Measurements from ENCODE around the gene MARCHF3.
A peak's percentile ranks its signal among the peaks of the same experiment; 100 is the strongest.
"Not testable (repeated sequence)": the region's sequence is repeated elsewhere in the genome, so short reads cannot be mapped to it uniquely, and the experiment has no call there.

The MARCHF3 gene

DNA sequence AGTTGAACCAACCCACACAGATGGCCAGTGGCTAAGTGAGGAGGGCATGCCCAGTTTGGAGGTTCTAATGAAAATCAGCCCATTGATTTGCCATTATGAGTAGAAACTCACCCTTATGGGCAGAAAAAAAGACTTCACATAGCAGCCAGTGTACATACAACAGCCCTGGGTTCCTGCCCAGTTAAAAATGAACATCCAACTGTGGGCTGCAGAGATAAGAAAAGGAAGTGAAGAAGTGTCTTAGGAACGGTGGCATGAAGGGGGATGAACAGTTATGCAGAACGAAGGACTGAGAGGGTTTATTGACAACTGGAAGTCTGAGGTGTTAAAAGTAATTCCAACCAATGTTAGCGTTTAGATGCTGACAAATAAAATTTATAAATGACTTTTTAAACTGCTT lies 118.4 kb downstream of the MARCHF3 start:
- DNase-seq: no peak

DNA sequence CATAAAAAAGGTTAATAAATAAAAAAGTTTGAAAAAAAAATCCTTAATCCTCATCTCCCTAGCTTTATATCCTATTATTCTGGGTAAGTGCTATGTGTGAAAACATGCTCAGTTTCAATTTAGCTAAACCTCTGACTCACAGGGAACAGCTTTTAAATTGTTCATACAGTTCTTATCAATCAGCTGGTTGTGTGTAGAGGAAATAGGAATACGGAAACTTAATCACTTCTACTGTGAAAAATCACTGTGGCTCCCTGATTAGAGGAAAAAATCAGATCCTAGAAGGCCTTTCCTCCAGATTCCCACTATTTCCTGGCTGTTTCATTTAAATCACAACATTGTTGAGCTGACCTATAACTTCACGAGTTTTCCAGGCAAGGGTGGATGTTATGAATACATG lies 120.5 kb downstream of the MARCHF3 start:
- DNase-seq: no peak

DNA sequence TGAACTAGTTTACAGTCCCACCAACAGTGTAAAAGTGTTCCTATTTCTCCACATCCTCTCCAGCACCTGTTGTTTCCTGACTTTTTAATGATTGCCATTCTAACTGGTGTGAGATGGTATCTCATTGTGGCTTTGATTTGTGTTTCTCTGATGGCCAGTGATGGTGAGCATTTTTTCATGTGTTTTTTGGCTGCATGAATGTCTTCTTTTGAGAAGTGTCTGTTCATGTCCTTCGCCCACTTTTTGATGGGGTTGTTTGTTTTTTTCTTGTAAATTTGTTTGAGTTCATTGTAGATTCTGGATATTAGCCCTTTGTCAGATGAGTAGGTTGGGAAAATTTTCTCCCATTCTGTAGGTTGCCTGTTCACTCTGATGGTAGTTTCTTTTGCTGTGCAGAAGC lies 126.0 kb downstream of the MARCHF3 start:
- not testable (repeated sequence) for DNase-seq

DNA sequence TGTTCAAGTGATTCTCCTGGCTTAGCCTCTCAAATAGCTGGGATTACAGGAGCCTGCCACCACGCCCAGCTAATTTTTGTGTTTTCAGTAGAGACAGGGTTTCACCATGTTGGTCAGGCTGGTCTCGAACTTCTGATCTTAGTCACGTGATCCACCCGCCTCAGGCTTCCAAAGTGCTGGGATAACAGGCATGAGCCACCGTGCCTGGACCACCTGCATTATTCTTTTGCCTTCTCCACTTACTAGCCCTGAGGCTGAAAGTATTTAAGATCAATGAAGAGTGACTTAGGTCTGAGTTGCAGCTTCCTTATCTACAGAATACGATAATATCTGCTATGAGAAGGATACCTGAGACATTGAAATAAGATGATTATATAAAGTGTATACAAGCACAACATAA lies 129.6 kb downstream of the MARCHF3 start:
- DNase-seq: no peak

DNA sequence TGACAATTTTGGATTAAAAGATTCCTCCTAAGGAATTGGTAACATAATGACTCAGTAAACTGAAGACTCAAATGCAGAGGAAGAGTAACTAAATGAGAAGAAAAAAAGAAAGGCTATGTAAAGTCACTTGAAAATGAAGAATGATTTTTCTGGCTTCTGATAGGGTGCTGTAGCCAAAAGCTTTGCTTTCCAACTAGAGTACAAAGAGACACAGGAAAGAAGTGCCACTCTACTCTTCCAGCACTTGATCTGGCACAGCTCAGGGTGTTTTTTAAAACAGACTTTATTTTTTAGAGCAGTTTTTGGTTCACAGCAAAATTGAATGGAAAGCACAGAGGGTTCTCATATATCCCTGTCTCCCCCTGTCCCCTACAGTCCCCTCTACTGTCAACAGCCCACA lies 130.9 kb downstream of the MARCHF3 start:
- no peak for DNase-seq

DNA sequence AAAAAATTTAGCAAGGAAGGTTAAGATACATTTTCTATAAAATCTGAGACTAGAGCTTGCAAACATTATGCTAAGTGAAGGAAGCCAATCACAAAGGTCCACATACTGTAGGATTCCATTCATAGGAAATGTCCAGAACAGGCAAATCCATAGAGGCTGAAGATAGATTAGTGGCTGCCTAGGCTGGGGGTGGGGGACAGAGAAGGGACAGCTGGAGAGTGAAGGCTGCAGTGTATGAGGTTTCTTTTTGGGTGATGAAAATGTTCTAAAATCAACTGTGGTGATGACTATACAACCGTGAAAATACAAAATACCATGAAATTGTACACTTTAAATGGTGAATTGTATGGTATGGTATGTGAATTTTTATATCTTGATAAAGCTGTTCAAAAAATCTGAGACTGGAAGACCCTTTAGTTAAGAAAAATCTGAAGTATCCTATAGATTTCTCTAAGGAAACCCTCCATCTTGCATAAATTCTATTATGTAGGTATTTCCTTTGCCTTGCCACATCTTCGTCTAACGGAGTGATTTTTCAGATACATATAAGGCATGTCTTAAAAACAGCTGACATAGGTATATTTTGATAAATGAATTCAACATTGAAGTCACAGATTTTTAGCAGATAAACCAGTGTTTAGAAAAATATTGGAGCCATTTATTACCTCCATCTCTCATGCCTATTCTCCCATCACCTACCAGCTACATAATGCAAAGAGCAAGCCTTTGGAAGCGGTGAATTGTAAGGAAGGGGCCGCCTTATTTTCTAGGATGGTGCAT lies 132.3 kb downstream of the MARCHF3 start:
- no peak for DNase-seq

DNA sequence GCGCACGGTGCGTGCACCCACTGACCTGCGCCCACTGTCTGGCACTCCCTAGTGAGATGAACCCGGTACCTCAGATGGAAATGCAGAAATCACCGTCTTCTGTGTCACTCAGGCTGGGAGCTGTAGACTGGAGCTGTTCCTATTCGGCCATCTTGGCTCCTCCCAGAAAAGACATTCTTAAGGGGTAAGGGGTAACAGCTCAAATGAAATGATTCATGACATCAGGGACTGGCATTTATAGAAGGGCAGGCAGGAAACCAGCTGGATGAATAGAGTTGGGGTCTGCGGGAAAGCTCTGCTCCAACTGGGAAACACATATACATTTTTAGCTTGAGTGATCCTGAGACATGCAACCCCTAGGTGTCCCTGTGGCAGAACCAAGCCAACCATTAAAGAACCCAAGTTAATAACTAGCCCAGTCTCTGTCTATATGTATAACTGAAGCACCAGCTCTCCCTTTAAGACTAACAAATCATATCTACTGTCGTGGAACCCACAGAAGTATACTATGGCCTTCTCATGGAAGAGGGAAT lies 134.1 kb downstream of the MARCHF3 start:
- no peak for DNase-seq

DNA sequence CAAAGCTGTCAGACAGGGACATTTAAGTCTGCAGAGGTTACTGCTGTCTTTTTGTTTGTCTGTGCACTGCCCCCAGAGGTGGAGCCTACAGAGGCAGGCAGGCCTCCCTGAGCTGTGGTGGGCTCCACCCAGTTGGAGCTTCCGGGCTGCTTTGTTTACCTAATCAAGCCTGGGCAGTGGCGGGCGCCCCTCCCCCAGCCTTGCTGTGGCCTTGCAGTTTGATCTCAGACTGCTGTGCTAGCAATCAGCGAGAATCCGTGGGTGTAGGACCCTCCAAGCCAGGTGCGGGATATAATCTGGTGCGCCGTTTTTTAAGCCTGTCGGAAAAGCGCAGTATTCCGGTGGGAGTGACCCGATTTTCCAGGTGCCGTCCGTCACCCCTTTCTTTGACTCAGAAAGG lies 134.6 kb downstream of the MARCHF3 start:
- not testable (repeated sequence) for DNase-seq

DNA sequence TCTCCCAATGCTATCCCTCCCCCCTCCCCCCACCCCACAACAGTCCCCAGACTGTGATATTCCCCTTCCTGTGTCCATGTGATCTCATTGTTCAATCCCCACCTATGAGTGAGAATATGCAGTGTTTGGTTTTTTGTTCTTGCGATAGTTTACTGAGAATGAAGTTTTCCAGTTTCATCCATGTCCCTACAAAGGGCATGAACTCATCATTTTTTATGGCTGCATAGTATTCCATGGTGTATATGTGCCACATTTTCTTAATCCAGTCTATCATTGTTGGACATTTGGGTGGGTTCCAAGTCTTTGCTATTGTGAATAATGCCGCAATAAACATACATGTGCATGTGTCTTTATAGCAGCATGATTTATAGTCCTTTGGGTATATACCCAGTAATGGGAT lies 139.9 kb downstream of the MARCHF3 start:
- not testable (repeated sequence) for DNase-seq

DNA sequence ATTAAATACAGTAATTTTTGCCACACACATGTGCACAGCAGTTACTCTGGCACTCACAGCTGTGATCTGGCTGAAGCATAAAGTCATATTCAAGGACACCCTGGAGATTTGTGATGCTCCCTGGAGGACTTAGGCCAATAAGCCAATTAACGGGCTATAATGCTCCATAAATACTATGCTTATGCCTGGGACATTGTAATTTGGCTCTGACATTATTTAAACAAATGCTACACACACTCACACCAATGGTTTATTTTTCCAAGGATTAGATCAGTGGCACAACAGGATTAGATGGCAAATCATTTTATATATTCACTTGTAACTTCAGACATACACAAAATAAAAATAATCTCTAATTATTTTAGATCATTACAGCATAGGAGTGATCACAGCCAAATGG lies 142.2 kb downstream of the MARCHF3 start:
- no peak for DNase-seq

DNA sequence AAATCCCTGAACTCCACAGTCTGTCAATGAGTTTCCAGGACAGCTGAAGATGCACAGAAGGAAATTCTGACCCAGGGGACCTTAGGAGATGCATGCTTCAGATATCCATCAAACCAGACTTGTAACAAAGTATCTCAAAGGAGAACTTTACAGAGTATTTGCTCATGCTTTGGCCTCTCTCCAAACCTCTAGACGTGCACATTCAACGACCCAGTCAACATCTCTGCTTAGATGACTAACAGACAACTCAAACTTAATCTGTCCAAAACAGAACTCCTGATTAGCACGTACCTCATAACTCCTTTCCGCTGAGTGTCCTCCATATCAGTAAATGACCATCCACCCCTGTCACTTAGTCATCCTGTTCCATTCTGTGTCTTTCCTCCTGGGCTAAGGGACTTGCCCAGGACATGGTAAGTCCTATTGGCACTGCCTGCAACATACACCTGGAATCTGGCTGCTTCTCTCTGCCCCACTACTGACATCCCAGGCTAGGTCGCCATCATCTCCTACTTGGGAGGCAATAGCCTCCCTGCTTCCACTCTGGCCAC lies 146.0 kb downstream of the MARCHF3 start:
- no peak for DNase-seq

DNA sequence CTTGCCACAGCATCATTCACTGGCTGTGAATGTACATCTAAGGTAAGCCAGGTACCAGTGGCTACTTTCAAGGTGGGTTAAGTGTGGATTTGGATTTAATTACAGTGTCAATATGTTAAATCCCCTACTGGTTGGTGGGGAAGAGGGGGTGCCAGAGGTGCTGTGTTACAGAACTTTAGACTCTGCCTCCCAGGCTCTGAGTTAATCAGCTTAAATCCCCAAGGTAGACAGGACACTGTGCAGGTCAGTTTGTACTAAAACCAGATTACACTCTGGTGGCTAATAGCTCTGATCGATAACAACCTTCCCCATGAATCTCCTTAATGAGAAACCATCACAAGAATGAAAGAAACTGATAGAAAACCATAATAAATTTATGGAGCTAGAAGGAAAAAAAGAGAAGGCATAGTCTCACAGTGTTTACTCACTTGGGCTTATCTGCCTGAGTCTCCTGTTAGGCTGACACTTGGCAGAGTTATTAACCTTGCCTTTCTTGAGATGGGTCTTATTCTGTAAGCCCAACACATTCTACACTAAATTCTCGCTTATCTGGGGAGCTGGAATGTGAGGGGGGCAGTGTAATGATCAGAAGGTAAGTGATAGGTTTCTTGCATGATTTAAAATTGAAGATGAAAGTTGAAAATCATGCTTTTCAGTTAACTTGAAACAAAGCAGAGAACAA lies 146.7 kb downstream of the MARCHF3 start:
- DNase-seq: no peak

DNA sequence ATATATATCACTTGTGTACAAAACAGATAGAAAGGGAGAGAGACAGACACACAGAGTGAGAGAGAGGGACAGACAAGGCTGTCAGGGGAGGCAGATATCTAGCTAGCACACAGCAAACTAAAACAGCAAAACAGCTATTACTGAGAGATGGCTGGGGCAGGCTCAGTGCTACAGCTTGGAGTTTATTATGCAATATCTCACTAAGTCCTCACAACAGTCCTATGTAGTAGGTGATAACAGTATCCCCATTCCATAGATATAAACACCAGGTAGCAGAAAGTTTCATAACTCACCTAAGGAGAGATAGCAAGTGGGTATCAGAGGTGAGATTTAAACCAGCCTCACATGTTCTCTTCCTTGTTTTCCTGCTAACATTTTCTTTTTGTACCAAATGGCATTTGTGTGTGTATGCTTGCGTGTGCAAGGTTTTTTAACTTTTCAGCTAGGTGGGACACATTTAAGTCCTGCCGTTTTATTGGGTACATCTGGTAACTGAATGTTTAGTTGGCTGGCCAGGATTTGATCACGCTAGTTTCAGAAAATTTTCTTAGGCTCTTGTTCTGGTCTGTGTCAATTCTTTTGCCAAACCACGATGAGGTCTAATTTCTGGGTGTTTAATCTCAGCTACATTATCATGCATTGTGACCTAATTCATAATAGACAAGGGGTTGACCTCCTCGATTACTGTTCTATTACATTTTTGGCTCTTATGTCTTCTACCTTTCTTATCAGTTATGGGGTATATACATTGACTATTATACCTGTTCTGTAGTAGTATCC lies 148.3 kb downstream of the MARCHF3 start:
- no peak for DNase-seq

DNA sequence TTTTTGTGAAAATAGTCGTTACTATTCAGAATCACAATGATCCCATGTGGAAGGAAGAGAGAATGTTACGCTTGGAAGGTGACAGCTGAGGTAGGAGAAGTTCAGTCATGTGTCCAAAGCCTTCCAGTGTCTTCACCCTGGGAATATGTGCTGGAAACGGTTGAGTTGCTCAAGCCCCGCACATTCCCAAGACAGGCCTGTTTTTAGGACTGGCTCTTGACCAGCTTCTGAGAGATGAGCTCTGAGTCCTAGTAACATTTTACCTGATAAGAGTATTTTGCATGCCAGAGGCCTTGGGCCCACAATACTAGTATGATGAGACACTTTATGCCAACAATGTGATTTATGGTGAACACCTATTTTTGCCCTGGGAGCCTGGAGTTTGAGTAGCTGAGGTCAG lies 151.7 kb downstream of the MARCHF3 start:
- no peak for DNase-seq

DNA sequence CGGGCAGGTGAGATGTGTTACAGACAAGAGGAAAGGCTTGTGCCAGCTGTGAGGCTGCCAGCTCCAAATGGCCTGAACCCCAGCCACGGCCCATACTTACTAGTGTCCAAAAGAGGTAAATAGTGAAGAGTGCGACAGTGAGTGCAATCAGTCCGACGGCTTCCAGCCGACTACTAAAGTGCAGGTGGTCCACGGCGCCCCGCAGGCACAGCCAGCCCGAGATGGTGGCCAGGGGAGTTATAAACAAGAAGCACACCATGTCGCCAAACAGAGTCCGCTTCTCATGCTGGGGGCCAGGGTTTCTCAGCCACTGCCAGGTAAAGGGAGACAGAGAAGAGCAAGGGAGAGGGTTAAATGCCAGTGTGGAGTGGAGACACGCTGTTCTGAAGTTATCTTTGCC lies 152.3 kb downstream of the MARCHF3 start:
- no peak for DNase-seq

DNA sequence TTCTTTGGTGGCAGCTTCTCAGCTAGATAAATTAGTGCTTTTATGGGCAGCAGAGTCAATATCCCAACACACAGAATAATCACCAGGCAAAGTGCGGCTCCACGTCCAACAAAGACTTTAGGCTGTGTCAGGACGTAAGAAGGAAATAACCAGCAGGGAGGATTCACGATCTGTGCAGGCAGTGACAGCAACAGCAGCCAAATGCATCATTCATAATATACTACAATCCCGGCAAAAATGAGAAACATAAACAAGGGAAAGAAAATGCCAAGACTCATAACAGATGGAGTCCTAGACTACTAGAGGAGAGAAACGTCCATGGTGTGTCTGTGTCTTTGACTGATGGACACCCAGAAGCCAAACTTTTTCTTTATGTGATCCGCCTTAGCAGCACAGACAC lies 152.8 kb downstream of the MARCHF3 start:
- no peak for DNase-seq

DNA sequence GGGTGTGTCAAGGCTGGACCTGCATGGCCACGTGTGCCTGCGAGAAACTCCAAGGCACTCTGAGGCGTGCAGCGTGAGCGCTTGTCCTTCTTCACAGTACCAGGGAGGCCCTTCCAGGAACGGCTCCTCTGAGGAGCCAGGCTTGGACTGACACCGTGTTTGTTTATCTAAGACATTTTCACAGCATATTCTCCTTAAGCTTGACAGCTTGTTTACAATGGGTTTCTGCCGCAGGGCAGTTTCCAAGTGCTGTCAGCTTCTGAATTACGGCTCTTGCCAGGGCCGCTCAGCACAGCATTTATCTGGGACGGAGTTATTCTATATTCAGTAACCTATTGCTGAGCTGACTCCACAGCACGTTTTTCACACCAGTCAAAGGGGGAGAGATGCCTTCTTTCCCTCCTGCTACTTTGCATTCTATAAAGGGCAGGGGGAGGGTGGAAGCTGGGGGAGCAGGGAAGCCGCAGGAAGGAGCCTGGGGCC lies 155.0 kb downstream of the MARCHF3 start:
- no peak for DNase-seq

DNA sequence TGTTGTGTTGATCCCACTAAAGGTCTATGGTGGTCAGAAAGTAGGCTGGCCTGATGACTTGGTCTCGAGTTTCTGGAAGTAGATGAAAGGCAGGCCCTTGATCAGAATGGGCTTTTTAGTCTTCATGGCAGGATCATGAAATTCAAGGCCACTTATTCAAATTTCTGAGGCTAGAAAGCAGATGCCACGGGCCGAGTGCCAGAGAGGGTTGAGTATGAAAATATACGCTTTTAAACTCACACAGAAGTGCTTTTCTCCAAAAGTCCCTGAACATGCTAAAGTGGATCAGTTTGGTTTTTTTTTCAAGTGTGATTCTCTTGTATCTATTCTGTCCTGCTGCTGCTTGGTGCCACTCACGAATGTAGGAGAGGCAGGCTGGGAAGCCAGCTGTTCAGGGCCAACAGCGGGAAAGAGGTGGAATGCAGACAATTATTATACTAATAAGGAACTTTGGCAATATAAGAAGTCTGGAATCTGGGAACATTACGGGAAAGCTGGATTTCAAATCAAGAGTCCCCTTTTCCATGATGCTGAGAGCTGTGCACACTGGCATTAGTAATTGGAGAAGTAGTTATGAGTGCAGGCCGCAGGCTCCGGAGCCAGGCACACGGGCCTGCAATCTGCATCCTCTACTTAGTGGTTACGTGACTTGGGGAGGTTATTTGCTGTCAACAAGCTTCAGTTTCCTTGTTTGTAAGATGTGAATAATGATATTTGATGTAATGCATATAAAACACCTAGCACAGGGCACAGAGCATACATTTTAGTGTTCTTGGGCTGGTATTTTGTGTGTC lies 157.6 kb downstream of the MARCHF3 start:
- DNase-seq: no peak

DNA sequence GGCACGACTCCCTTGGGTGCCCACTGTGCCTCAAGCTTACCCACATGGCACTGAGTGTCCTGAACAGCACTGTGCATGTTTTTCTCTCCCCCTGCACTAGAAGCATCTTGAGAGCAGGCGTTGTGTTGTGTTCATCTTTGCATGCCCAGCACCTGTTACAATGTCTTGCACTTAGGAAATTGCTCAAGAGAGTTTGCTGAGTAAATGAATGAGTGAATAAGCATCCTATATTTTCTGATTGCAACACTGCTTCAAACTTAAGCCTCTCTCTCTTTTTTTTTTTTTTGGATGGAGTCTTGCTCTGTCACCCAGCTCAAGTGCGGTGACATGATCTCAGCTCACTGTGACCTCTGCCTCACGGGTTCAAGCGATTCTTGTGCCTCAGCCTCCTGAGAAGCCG lies 158.9 kb downstream of the MARCHF3 start:
- no peak for DNase-seq

DNA sequence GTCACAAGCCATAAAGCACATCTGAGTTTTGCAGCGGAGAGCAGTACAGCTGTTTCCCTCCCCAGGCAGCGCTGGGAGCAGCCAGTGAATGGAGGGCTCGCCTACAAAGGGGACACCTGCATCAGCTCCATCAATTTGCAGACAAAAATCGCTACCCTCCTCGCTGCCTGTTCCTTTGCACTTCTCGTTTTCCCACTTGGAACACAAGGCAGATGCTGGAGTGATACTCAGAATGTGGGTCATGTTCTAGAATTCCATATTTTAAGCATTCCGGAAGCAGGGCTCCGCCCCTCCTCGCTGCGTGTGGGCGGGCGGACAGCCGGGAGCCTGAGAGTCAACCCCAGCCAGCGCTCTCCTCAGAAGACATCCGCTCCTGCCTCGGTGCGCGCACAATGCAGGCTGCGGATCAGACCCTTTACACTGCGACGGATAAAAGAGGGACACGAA lies 161.3 kb downstream of the MARCHF3 start:
- DNase-seq: peak; percentile 30

DNA sequence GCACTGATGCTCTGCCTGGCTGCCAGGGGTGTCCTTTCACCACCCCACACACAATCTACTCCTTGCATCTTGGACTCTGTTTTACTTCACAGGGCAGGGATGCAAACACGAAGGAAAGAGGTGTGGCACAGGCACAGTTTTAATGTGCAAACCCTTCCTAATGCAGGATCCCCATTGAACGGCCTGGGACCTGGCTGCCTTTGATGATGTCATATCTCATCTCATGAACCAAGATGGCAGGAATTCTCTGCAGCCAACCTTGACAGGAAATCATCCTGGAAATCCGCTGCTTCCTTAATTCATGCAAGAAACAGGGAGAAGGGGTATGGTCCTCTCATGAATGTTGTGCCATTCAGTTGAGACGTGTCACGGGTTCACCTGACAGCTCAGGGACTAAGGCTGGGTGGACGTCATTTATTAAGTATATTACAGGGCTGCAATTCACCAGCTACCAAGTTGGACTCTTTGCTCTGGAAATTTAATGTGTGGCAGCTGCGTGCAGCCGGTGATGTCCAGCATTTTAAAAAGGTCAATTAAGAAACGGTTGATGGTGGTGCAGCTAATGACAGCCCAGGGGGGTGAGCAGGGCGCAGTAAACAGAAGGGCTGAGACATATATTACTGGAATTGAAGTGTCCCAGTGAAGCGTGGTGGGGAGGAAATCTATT lies 161.9 kb downstream of the MARCHF3 start:
- no peak for DNase-seq
